ENCODE results near the gene BCL2L12.
"Not testable (repeated sequence)": the region's sequence is repeated elsewhere in the genome, so short reads cannot be mapped to it uniquely, and the experiment has no call there.

Gene BCL2L12

GRCh38 chr19:49712397-49712859, 46.7 kb downstream of the BCL2L12 start:
- H3K4me3 ChIP-seq (ENCODE audit: low read depth, low read length): no peak overlapping the region

GRCh38 chr19:49713236-49713845, 47.6 kb downstream of the BCL2L12 start:
- no peak overlapping the region for H3K4me3 ChIP-seq (ENCODE audit: low read depth, low read length)
- TF ChIP-seq CTCF (IDR thresholded peaks at IDR 0.05; ENCODE audit: control insufficient read depth, extremely low read depth, insufficient read depth): no peak
- peak; percentile 54 for DNase-seq (ENCODE audit: low read depth)

More at GRCh38 chr19:49712397-49712859, 46.7 kb downstream of the BCL2L12 start:
- DNase-seq (ENCODE audit: low read depth): no peak
- TF ChIP-seq CTCF (IDR thresholded peaks at IDR 0.05; ENCODE audit: control insufficient read depth, extremely low read depth, insufficient read depth): no peak

GRCh38 chr19:49716154-49716553, 50.4 kb downstream of the BCL2L12 start:
- no peak overlapping the region for H3K4me3 ChIP-seq (ENCODE audit: low read depth, low read length)

GRCh38 chr19:49718511-49718910, 52.8 kb downstream of the BCL2L12 start:
- no peak overlapping the region for H3K4me3 ChIP-seq (ENCODE audit: low read depth, low read length)
- DNase-seq (ENCODE audit: low read depth): no peak
- TF ChIP-seq CTCF (IDR thresholded peaks at IDR 0.05; ENCODE audit: control insufficient read depth, extremely low read depth, insufficient read depth): no peak

More at GRCh38 chr19:49716154-49716553, 50.4 kb downstream of the BCL2L12 start:
- no peak for TF ChIP-seq CTCF (IDR thresholded peaks at IDR 0.05; ENCODE audit: control insufficient read depth, extremely low read depth, insufficient read depth)
- no peak for DNase-seq (ENCODE audit: low read depth)

- no peak for TF ChIP-seq CTCF (IDR thresholded peaks at IDR 0.05; ENCODE audit: control insufficient read depth, extremely low read depth, insufficient read depth)
- H3K4me3 ChIP-seq (ENCODE audit: low read depth, low read length): no peak overlapping the region
- no peak for DNase-seq (ENCODE audit: low read depth)
Observed at GRCh38 chr19:49718991-49719390, 53.3 kb downstream of the BCL2L12 start.

GRCh38 chr19:49719420-49719819, 53.7 kb downstream of the BCL2L12 start:
- not testable (repeated sequence) for DNase-seq (ENCODE audit: low read depth); H3K4me3 ChIP-seq (ENCODE audit: low read depth, low read length)
